22Rv1 (cell line): ENCODE measurements around the gene COPE.

Source experiments
- ZFX ChIP-seq: fragments of 450-650 bp; IDR thresholded peaks from 2 replicates; pipeline ENCODE4 v1.6.1; 2017; ENCODE audit warnings: antibody characterized with exemption, borderline replicate concordance
- TF ChIP-seq, protein P1 (sequence below): fragments of 450-650 bp; IDR thresholded peaks from 2 replicates; pipeline ENCODE4 v1.5.1; 2017; ENCODE audit warnings: mild to moderate bottlenecking

DNA sequence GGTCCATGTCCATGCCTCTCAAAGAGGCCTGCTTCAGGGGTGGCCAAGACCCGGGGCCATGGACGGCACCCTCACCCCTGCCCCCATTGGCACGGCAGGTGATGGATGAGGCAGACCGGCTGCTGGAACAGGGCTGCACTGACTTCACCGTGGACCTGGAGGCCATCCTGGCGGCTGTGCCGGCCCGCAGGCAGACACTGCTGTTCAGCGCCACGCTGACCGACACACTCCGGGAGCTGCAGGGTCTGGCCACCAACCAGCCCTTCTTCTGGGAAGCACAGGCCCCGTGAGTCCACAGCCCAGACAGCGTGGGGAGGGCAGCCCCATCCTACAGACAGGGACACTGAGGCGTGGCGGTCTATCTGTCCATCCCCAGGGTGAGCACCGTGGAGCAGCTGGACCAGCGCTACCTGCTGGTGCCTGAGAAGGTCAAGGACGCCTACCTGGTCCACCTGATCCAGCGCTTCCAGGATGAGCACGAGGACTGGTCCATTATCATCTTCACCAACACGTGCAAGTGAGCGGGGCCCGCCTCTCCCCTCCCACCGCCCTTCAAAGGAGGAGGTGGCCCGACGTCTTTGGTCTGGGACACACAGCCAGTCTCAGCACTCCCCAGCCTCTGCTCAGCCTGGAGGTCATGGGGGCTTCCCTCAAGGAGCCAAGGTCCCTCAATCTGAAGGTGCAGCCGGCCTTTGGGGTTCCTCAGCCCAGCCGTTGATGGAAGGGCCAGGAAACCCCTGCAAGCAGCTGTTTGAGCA is 3.2 kb upstream of the COPE start:
- TF ChIP-seq, protein P1, sequence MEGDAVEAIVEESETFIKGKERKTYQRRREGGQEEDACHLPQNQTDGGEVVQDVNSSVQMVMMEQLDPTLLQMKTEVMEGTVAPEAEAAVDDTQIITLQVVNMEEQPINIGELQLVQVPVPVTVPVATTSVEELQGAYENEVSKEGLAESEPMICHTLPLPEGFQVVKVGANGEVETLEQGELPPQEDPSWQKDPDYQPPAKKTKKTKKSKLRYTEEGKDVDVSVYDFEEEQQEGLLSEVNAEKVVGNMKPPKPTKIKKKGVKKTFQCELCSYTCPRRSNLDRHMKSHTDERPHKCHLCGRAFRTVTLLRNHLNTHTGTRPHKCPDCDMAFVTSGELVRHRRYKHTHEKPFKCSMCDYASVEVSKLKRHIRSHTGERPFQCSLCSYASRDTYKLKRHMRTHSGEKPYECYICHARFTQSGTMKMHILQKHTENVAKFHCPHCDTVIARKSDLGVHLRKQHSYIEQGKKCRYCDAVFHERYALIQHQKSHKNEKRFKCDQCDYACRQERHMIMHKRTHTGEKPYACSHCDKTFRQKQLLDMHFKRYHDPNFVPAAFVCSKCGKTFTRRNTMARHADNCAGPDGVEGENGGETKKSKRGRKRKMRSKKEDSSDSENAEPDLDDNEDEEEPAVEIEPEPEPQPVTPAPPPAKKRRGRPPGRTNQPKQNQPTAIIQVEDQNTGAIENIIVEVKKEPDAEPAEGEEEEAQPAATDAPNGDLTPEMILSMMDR, result no peak
- no peak for TF ChIP-seq ZFX
